ENCODE data around the gene IL1RAPL2. TPM values are rescaled to one million over a fixed set of nuclear protein-coding genes. Genes with fewer than 3 reads are reported as not detected.

The IL1RAPL2 gene
- total and polyA plus RNA-seq, 2 of the 8 experiments (the other 6 are each of a cell fraction or from before 2014, with no cell fraction given) = 0.20 to 1.3 TPM

DNA sequence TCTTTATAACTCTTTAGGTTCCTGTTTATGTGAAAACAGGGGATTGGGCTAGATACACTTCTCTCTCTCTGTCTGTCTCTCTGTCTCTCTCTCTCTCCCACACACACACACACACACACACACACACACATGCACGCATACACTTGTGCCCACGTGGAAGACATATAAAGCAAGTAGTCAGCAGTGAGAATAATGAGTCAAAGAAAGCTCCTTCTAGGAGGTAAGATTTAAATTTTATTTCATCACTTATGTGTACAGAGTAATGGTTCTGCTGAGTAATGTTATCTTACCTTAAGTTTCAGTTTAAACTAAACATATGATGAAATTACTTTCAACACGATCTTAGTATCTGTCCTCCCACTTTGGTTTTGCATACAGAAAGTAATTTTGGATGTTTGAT is 897.5 kb downstream of the IL1RAPL2 start:
- ChIA-PET CTCF (ENCODE audit: partially characterized antibody) (no interaction called here), POLR2A (ENCODE audit: partially characterized antibody) (no interaction called here)
- Histone ChIP-seq H2AK5ac (ENCODE audit: low read depth, low read length) (no peak overlapping the region), H2AFZ (ENCODE audit: low read length) (no peak overlapping the region), H3K27me3 (replicated peaks in 1 of 4; ENCODE audit: control insufficient read depth in 3 of 4, extremely low read depth in 1 of 4, insufficient read depth in 3 of 4, low read length in 3 of 4) (no peaks in the 10 kb centered on the region), H3K18ac (ENCODE audit: extremely low read depth, low read length) (no peak overlapping the region), H2BK5ac (ENCODE audit: low read depth, low read length) (no peak overlapping the region), H3K23ac (ENCODE audit: insufficient read length) (no peak overlapping the region), H3K23me2 (ENCODE audit: low read depth, low read length) (no peaks in the 10 kb centered on the region), H4K5ac (ENCODE audit: insufficient read length, low read depth, low read length) (no peak overlapping the region), H3K4me3 (ENCODE audit: extremely low read depth in 1 of 4, insufficient read depth in 2 of 4, low read depth in 3 of 4, low read length in 4 of 4) (no peak overlapping the region), H3K79me1 (ENCODE audit: low read depth, low read length) (no peaks in the 10 kb centered on the region), H2BK20ac (ENCODE audit: low read length) (no peak overlapping the region), H2BK12ac (ENCODE audit: low read depth, low read length) (no peak overlapping the region), H2BK120ac (replicated peaks; ENCODE audit: low read depth, low read length) (no peak overlapping the region), H4K91ac (replicated peaks; ENCODE audit: insufficient read length, low read length) (no peak overlapping the region), H3K14ac (ENCODE audit: insufficient read length) (no peak overlapping the region), H3K79me2 (ENCODE audit: control insufficient read depth in 1 of 2, insufficient read depth in 2 of 2, low read length in 2 of 2) (no peaks in the 10 kb centered on the region), H3K4me2 (ENCODE audit: insufficient read depth in 1 of 2, low read depth in 2 of 2, low read length in 2 of 2) (no peak overlapping the region), H4K8ac (ENCODE audit: extremely low read depth, insufficient read depth, low read length) (no peak overlapping the region), H3K56ac (replicated peaks; ENCODE audit: insufficient read length, low read depth, low read length) (no peak overlapping the region), H3K36me3 (ENCODE audit: control insufficient read depth in 2 of 4, insufficient read depth in 4 of 4, low read length in 3 of 4) (no peaks in the 10 kb centered on the region), H3K9me3 (ENCODE audit: insufficient read depth in 2 of 2, low read depth in 1 of 2, low read length in 1 of 2) (no peaks in the 10 kb centered on the region), H3K4ac (replicated peaks; ENCODE audit: insufficient read length, low read depth, low read length) (no peak overlapping the region), H3K9ac (replicated peaks in 1 of 4; ENCODE audit: extremely low read depth in 1 of 4, low read depth in 3 of 4, low read length in 3 of 4) (no peak overlapping the region), H4K20me1 (replicated peaks in 1 of 2; ENCODE audit: control insufficient read depth in 1 of 2, insufficient read depth in 2 of 2, low read length in 2 of 2) (no peaks in the 10 kb centered on the region), H3K4me1 (replicated peaks in 1 of 4; ENCODE audit: control insufficient read depth in 3 of 4, insufficient read depth in 4 of 4, low read length in 3 of 4) (no peaks in the 10 kb centered on the region), H3K27ac (ENCODE audit: low read depth, low read length) (no peak overlapping the region), H2BK15ac (ENCODE audit: low read length) (no peak overlapping the region)
- DNase-seq (ENCODE audit: low read depth in 1 of 2, low spot score in 2 of 2) (no peak), FAIRE-seq (no peak)
- no peak for TF ChIP-seq POU5F1 (IDR thresholded peaks at IDR 0.05; ENCODE audit: low read depth, low read length)
- TF ChIP-seq TCF12 (IDR thresholded peaks at IDR 0.05; ENCODE audit: low read depth, low read length) = no peak
- TF ChIP-seq, protein P1, sequence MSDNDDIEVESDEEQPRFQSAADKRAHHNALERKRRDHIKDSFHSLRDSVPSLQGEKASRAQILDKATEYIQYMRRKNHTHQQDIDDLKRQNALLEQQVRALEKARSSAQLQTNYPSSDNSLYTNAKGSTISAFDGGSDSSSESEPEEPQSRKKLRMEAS (IDR thresholded peaks at IDR 0.05) = no peak
- no peak for TF ChIP-seq BCL11A (IDR thresholded peaks at IDR 0.05; ENCODE audit: low read depth in 2 of 2, low read length in 2 of 2)
- TF ChIP-seq TBP (IDR thresholded peaks at IDR 0.05; ENCODE audit: low read depth, low read length) = no peak
- TF ChIP-seq KDM1A (IDR thresholded peaks at IDR 0.05; ENCODE audit: borderline replicate concordance, low read length) = no peak
- no peak for TF ChIP-seq YY1 (IDR thresholded peaks at IDR 0.05; ENCODE audit: low read depth, low read length)
- no peak for TF ChIP-seq SP4 (IDR thresholded peaks at IDR 0.05; ENCODE audit: low read length)
- no peak for TF ChIP-seq NRF1 (IDR thresholded peaks at IDR 0.05; ENCODE audit: low read depth, low read length)
- TF ChIP-seq HDAC2 (IDR thresholded peaks at IDR 0.05; ENCODE audit: borderline replicate concordance in 1 of 2, low read depth in 2 of 2, low read length in 2 of 2) = no peak
- 89% methylated on average over 3 of the region's 3 CpGs; no CpG with 5 or more reads in 1 of the 2 experiments for WGBS, 2 experiments (ENCODE audit: extremely low coverage in 1 of 2, insufficient coverage in 1 of 2, insufficient read length in 1 of 2, insufficient replicate concordance in 2 of 2, low coverage in 1 of 2, low lambda C conversion rate in 2 of 2, missing lambda C conversion rate in 1 of 2)

All from H1 (cell line).